Mesodermal cell (in vitro differentiated cells): Measurements from ENCODE around the gene SUSD4.

Source experiments
- H3K27ac ChIP-seq: 2 replicates; pipeline ENCODE4 v1.7.0; 2013; ENCODE audit warnings: mild to moderate bottlenecking, low read depth, low read length, moderate library complexity; ENCODE audit not compliant: severe bottlenecking
- H3K36me3 ChIP-seq: 2 replicates; pipeline ENCODE4 v1.7.1; 2013; ENCODE audit warnings: mild to moderate bottlenecking, low read length, moderate library complexity; ENCODE audit not compliant: control insufficient read depth, insufficient read depth
- H3K4me1 ChIP-seq: one replicate; pipeline ENCODE4 v1.7.1; 2013; ENCODE audit warnings: mild to moderate bottlenecking, low read length; ENCODE audit not compliant: insufficient read depth, control insufficient read depth, poor library complexity, severe bottlenecking
- H3K4me3 ChIP-seq: 2 replicates; pipeline ENCODE4 v1.7.0; 2013; ENCODE audit warnings: low read length, control low read depth, mild to moderate bottlenecking; ENCODE audit not compliant: insufficient read depth, poor library complexity, severe bottlenecking; ENCODE audit errors: extremely low read depth
- H3K9me3 ChIP-seq: 2 replicates; pipeline ENCODE4 v1.7.1; 2013; ENCODE audit warnings: mild to moderate bottlenecking, low read length, moderate library complexity; ENCODE audit not compliant: control insufficient read depth
- WGBS, 2 experiments: methylation state at CpG; one replicate each; pipeline ENCODE4 v1.1.5; 2013; ENCODE audit warnings: missing lambda C conversion rate in 2 of 2; ENCODE audit not compliant: insufficient coverage in 2 of 2; 5-methylcytosine and 5-hydroxymethylcytosine counted together

The SUSD4 gene

DNA sequence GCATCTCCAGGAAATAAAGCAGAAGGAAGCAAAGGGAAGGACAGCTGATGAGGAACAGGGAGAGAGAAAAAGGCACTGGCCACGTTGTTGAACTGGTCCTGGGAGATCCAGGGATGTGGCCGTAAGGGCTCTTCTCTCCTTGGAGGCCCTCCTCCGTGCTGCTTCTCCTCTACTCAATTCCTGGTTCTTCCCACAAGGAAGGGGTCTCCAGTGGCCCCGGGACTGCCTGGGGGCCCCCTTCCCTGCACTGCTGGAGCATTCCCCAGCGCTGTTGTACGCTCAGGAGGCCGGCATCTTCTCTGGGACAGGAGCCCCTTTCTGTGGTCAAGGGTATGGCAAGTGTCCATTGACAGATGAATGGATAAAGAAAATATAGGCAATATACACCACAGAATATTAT, 132.4 kb downstream of the SUSD4 start:
- Histone ChIP-seq H3K36me3 (no peaks in the 10 kb centered on the region), H3K4me1 (peaks cover 49% of the 10 kb centered on the region), H3K4me3 (no peak overlapping the region), H3K9me3 (no peaks in the 10 kb centered on the region), H3K27ac (no peak overlapping the region)
- WGBS, 2 experiments = 86 to 93% methylated on average over 3 to 4 of the region's 7 CpGs

DNA sequence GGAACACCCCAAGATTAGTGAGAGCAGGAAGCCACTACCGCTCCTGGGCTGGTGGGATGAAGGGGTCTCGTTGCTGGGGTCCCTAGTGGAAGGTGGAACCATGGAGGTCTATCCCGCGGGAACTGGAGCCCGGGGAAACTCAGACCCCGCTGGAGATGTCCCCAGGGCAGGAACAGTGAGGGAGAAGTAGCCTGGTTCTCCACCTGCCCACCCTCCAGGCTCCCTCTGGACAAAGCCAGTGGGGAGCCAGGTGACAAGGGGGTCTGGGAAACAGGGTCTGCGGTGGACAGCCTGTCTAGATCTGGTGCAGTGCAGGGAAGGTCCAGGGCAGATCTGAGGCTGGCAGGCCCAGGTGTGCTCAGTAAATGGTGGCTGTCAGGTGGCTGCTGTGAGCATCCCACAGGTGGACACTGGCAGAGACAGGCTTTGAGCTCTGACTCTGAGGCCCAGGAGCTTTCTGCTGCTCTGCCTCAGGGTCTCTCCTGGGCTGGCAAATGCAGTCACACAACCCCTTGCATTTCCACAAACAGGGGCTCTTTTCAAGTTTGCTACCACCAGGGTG, 132.9 kb downstream of the SUSD4 start:
- Histone ChIP-seq H3K36me3 (no peaks in the 10 kb centered on the region), H3K27ac (peak overlapping the region; percentile 62), H3K9me3 (no peaks in the 10 kb centered on the region), H3K4me3 (no peak overlapping the region), H3K4me1 (peaks cover 49% of the 10 kb centered on the region)
- 92 to 95% methylated on average over 3 to 7 of the region's 7 CpGs for WGBS, 2 experiments

- peak overlapping the region; percentile 88 for H3K27ac ChIP-seq
- no peaks in the 10 kb centered on the region for H3K9me3 ChIP-seq
- WGBS, 2 experiments = 92% methylated on average over 9 to 10 of the region's 11 CpGs
- H3K4me3 ChIP-seq = no peak overlapping the region
- peaks cover 49% of the 10 kb centered on the region for H3K4me1 ChIP-seq
- H3K36me3 ChIP-seq = no peaks in the 10 kb centered on the region
Observed at GRCh38 chr1:223230161-223230881, 133.7 kb downstream of the SUSD4 start.

- peaks cover 47% of the 10 kb centered on the region for H3K4me1 ChIP-seq
- H3K27ac ChIP-seq = no peak overlapping the region
- no peaks in the 10 kb centered on the region for H3K36me3 ChIP-seq
- WGBS, 2 experiments = 88 to 94% methylated on average over 3 of the region's 3 CpGs
- H3K4me3 ChIP-seq = no peak overlapping the region
- no peaks in the 10 kb centered on the region for H3K9me3 ChIP-seq
Observed at GRCh38 chr1:223229756-223230155, 134.2 kb downstream of the SUSD4 start.

GRCh38 chr1:223228931-223229528, 134.9 kb downstream of the SUSD4 start:
- H3K27ac ChIP-seq = no peak overlapping the region
- H3K36me3 ChIP-seq = no peaks in the 10 kb centered on the region
- 95 to 100% methylated on average over 9 of the region's 12 CpGs for WGBS, 2 experiments
- H3K4me1 ChIP-seq = peaks cover 41% of the 10 kb centered on the region
- H3K4me3 ChIP-seq = no peak overlapping the region
- H3K9me3 ChIP-seq = no peaks in the 10 kb centered on the region

DNA sequence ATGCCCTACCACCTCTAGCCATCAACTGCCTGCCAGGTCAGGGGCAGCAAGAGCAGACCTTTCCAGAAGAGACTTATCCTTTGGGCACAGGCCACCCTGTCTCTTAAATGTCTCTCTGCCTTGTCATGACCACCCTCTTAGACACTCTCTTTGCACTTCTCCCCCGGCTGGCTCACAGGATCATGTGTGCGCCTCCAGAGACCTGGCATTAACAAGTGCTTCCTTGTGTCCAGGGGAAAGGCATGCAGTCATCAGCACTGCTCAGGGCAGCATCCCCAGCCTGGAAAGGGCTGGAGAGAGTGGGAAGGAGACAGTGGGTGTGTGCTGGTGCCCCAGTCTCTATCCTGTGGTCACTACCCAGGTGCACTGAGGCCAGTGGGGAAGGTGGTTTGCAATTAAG, 135.8 kb downstream of the SUSD4 start:
- Histone ChIP-seq H3K4me3 (no peak overlapping the region), H3K27ac (no peak overlapping the region), H3K4me1 (peaks cover 32% of the 10 kb centered on the region), H3K9me3 (no peaks in the 10 kb centered on the region), H3K36me3 (no peaks in the 10 kb centered on the region)
- 76 to 78% methylated on average over 1 to 2 of the region's 2 CpGs for WGBS, 2 experiments

DNA sequence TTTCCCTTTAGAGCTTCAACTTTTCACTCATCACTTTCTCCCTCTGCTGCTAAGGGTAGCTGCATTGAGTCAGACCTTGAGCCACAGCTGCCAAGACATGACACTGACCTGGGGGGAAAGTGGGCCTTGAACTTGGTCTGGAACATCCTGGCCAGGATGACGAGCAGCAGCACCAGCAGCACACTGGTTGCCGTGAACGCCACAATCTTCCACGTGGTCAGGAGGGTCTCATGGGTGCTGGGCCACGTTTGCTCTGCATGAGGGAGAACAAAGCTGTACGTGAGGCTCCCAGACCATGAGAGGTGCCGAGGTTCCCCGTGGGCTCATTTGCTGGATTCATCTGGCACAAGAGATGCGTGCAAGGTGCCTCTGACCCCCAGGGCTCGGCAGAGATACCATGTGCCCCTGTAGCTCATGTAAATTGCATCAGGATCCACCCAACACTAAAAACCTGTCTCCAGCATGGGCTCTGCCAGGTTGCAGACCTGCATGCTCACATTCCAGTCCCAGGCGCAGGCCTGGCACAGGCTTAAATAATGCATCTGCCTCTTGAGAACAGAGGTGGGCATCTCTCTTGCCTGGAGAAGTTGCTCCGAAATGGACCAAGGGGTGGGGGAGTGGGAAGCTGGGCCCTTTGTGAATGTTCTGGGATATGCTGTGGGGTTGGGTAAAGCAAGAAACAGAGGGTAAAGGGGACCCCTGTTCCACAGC, 136.3 kb downstream of the SUSD4 start:
- Histone ChIP-seq H3K27ac (no peak overlapping the region), H3K4me1 (peaks cover 27% of the 10 kb centered on the region), H3K4me3 (no peak overlapping the region), H3K9me3 (no peaks in the 10 kb centered on the region), H3K36me3 (no peaks in the 10 kb centered on the region)
- 88 to 91% methylated on average over 11 to 12 of the region's 12 CpGs for WGBS, 2 experiments

DNA sequence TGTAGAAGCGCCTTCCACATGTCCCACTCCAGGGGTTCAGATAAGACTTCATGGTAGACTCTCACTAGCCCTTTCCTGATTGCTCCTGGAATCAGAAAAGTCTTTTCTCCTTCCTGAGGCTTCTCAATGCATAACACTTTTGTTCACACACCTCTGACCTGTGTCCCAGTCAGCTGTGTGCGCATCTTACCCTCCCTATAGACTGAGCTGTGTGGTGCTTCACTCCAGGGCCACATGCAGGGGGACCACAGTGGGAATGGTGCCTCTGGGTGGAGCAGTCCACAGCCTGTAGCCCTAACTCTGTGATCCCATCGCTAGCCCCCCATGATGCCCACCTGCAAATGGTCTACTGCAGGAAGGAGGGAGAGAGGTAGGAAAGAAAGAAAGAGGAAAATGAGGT, 136.9 kb downstream of the SUSD4 start:
- Histone ChIP-seq H3K4me1 (peaks cover 24% of the 10 kb centered on the region), H3K27ac (no peak overlapping the region), H3K9me3 (no peaks in the 10 kb centered on the region), H3K4me3 (no peak overlapping the region), H3K36me3 (no peaks in the 10 kb centered on the region)
- WGBS, 2 experiments = 94 to 100% methylated on average over 2 of the region's 3 CpGs

- H3K4me1 ChIP-seq = peaks cover 18% of the 10 kb centered on the region
- no peaks in the 10 kb centered on the region for H3K9me3 ChIP-seq
- no peak overlapping the region for H3K27ac ChIP-seq
- no CpG with 5 or more reads among the region's 3 CpGs for WGBS, 2 experiments
- H3K4me3 ChIP-seq = no peak overlapping the region
- no peaks in the 10 kb centered on the region for H3K36me3 ChIP-seq
Observed at GRCh38 chr1:223226271-223226670, 137.7 kb downstream of the SUSD4 start.

DNA sequence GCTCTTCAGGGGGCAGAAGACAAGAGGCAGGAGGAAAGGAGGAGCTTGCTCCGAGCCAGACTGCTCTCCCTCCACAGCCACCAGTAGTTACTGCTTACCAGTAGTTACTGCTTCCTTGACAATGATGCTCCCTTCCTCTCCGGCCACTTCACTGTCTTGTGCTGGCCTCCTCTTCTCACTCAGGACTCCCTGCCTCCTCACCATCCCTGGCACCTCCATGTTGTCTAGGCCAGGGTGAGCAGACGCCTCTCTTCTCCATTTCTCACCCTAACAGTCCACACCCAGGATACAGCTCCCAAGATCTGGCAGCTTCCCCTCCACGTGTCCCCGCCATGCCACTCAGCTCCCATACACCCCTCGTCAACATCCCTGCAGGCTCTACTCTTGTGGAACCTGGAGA, 138.5 kb downstream of the SUSD4 start:
- Histone ChIP-seq H3K4me3 (no peak overlapping the region), H3K9me3 (no peaks in the 10 kb centered on the region), H3K27ac (no peak overlapping the region), H3K36me3 (no peaks in the 10 kb centered on the region), H3K4me1 (peaks cover 11% of the 10 kb centered on the region)
- 75 to 90% methylated on average over 2 to 5 of the region's 6 CpGs for WGBS, 2 experiments
